Panc1 (cell line): Measurements from ENCODE around the gene TMEM132C. TPM values are rescaled to one million over a fixed set of nuclear protein-coding genes. Genes with fewer than 3 reads are reported as not detected.

Experiments
- ATAC-seq: fragments of 200-7000 bp; cut with Tn5 transposase; 2 replicates; pipeline ENCODE4 v1.9.1; 2020; ENCODE audit warnings: mild to moderate bottlenecking, moderate library complexity
- BruUV-seq: library from RNA; stranded (reverse); fragments of 400-500 nt; replicated peaks from 2 replicates; lab custom pipeline; 2021; lab: Mats Ljungman, UMichigan
- CTCF ChIA-PET: fragments of 300-600 bp; sonication (Branson Sonifier 250); formaldehyde crosslinking; loops from one replicate; lab custom pipeline; 2022; ENCODE audit warnings: antibody characterized with exemption; lab: Charles Lee
- POLR2A ChIA-PET: fragments of 300-600 bp; sonication (Branson Sonifier 250); formaldehyde crosslinking; loops from one replicate; lab custom pipeline; 2022; ENCODE audit warnings: antibody characterized with exemption; lab: Charles Lee
- DNase-seq: peaks from one replicate; pipeline ENCODE4 v3.0.0-alpha.2; 2010; ENCODE audit warnings: low read depth, low spot score
- H3K27ac ChIP-seq: 2 replicates; pipeline ENCODE4 v1.5.1; 2011; ENCODE audit warnings: mild to moderate bottlenecking, low read length, inconsistent platforms
- H3K27me3 ChIP-seq: fragments of 200-500 bp; sonication (Bioruptor generic); 2 replicates; pipeline ENCODE4 v1.6.0; 2014; ENCODE audit warnings: low read length, inconsistent platforms; ENCODE audit not compliant: control insufficient read depth, insufficient read depth
- H3K36me3 ChIP-seq: fragments of 200-500 bp; sonication (Bioruptor generic); 2 replicates; pipeline ENCODE4 v1.5.1; 2014; ENCODE audit warnings: inconsistent platforms, mild to moderate bottlenecking, low read length, moderate library complexity; ENCODE audit not compliant: control insufficient read depth, insufficient read depth
- H3K4me1 ChIP-seq: 2 replicates; pipeline ENCODE4 v1.5.1; 2011; ENCODE audit warnings: inconsistent platforms, mild to moderate bottlenecking, low read length, moderate library complexity; ENCODE audit not compliant: control insufficient read depth, insufficient read depth
- H3K4me3 ChIP-seq, 2 experiments: 2 replicates each; pipeline ENCODE4 v1.5.1; 2011 to 2012; ENCODE audit warnings: low read depth in 2 of 2, low read length in 2 of 2, mild to moderate bottlenecking in 2 of 2, inconsistent platforms in 1 of 2, moderate library complexity in 1 of 2
- H3K9me3 ChIP-seq: fragments of 200-500 bp; sonication (Bioruptor generic); 2 replicates; pipeline ENCODE4 v1.5.1; 2014; ENCODE audit warnings: low read depth, mild to moderate bottlenecking, inconsistent platforms, low read length, moderate library complexity; ENCODE audit not compliant: control insufficient read depth, insufficient read depth
- CTCF ChIP-seq: fragments of 450-650 bp; IDR thresholded peaks from 2 replicates; pipeline ENCODE4 v1.5.1; 2017; ENCODE audit warnings: mild to moderate bottlenecking
- POLR2AphosphoS5 ChIP-seq: IDR thresholded peaks from 2 replicates; pipeline ENCODE4 v1.6.1; 2012; ENCODE audit warnings: mild to moderate bottlenecking, low read depth, low read length, moderate library complexity
- REST ChIP-seq, 2 experiments: IDR thresholded peaks; 2 replicates each; pipeline ENCODE4 v1.6.1; 2011 to 2012; ENCODE audit warnings: low read depth in 2 of 2, control low read depth in 1 of 2, low read length in 1 of 2, mild to moderate bottlenecking in 1 of 2, moderate library complexity in 1 of 2; ENCODE audit not compliant: insufficient read depth in 1 of 2
- SIN3A ChIP-seq: IDR thresholded peaks from 2 replicates; pipeline ENCODE4 v1.6.1; 2012; ENCODE audit warnings: low read depth, mild to moderate bottlenecking, low read length, moderate library complexity, borderline replicate concordance; ENCODE audit not compliant: insufficient read depth
- TCF7L2 ChIP-seq: IDR thresholded peaks from 2 replicates; pipeline ENCODE4 v1.6.1; 2011; ENCODE audit warnings: mild to moderate bottlenecking, low read depth, low read length, inconsistent platforms
- in situ Hi-C: cut with HindIII; loops from 2 replicates; pipeline ENCODE4 v1.10.0; 2016; ENCODE audit warnings: low sequenced_read_pairs, low pct_unique_long_range_greater_than_20kb
- intact Hi-C: fragments of 100-400 bp; cut with micrococcal nuclease; formaldehyde crosslinking; loops from one replicate; pipeline ENCODE4 v1.10.0; 2022; ENCODE audit not compliant: unreplicated experiment
- total RNA-seq: library from RNA; stranded (reverse); gene quantifications from one replicate; pipeline ENCODE4 v1.2.1, GENCODE V29; 2021; ENCODE audit not compliant: unreplicated experiment

TMEM132C gene
- total RNA-seq, 1 experiment from 2014 or later, result not detected

- TF ChIP-seq POLR2AphosphoS5, result no peak
- TF ChIP-seq CTCF, result no peak
- no peak for TF ChIP-seq REST (IDR thresholded peaks at IDR 0.05; ENCODE audit: insufficient read depth in 1 of 2, low read depth in 2 of 2, low read length in 1 of 2)
- TF ChIP-seq SIN3A, result no peak
- TF ChIP-seq TCF7L2, result no peak
- ATAC-seq (no peak), DNase-seq (no peak)
- ChIA-PET CTCF (no interaction called here), POLR2A (no interaction called here)
- no peaks in the 10 kb centered on the region for H3K9me3 ChIP-seq
- H3K36me3 ChIP-seq, result no peaks in the 10 kb centered on the region
- no TSS peak for BruUV-seq
- no peaks in the 10 kb centered on the region; the same call in 1 of the 2 replicates for H3K27me3 ChIP-seq
- H3K27ac ChIP-seq, result no peak overlapping the region
- no peaks in the 10 kb centered on the region for H3K4me1 ChIP-seq
- H3K4me3 ChIP-seq, result no peak overlapping the region
- in situ Hi-C loops (no loop called here), intact Hi-C loops (no loop called here)
These were observed 159.5 kb downstream of the TMEM132C start for GRCh38 chr12:128426511-128426910.

GRCh38 chr12:128439796-128440195 lies 172.8 kb downstream of the TMEM132C start:
- DNase-seq (no peak), ATAC-seq (no peak)
- ChIA-PET CTCF (no interaction called here), POLR2A (no interaction called here)
- Histone ChIP-seq H3K27me3 (no peaks in the 10 kb centered on the region), H3K27ac (no peak overlapping the region), H3K36me3 (no peaks in the 10 kb centered on the region), H3K4me3 (no peak overlapping the region), H3K9me3 (no peaks in the 10 kb centered on the region), H3K4me1 (no peaks in the 10 kb centered on the region)
- intact Hi-C loops (no loop called here), in situ Hi-C loops (no loop called here)
- TF ChIP-seq REST (IDR thresholded peaks at IDR 0.05; ENCODE audit: insufficient read depth in 1 of 2, low read depth in 2 of 2, low read length in 1 of 2) (no peak), CTCF (no peak), TCF7L2 (no peak), POLR2AphosphoS5 (no peak), SIN3A (no peak)
- BruUV-seq, result no TSS peak
